MG63 (cell line): Measurements from ENCODE around the gene ACBD5. TPM values are rescaled to one million over a fixed set of nuclear protein-coding genes. Genes with fewer than 3 reads are reported as not detected.
"Not testable (repeated sequence)": the region's sequence is repeated elsewhere in the genome, so short reads cannot be mapped to it uniquely, and the experiment has no call there.

ENCODE experiments used
- DNase-seq: peaks from one replicate; pipeline ENCODE4 v3.0.0-alpha.2; 2020
- H3K27me3 ChIP-seq: fragments of 250-450 bp; sonication (Bioruptor Pico); 2 replicates; pipeline ENCODE4 v1.5.1; 2020; ENCODE audit warnings: mild to moderate bottlenecking, moderate library complexity
- H3K36me3 ChIP-seq: fragments of 250-450 bp; sonication (Bioruptor Pico); 2 replicates; pipeline ENCODE4 v1.5.1; 2020; ENCODE audit warnings: mild to moderate bottlenecking, moderate library complexity
- H3K4me3 ChIP-seq: fragments of 250-450 bp; sonication (Bioruptor Pico); 2 replicates; pipeline ENCODE4 v1.5.1; 2020; ENCODE audit warnings: mild to moderate bottlenecking, moderate library complexity
- H3K9me3 ChIP-seq: fragments of 250-450 bp; sonication (Bioruptor Pico); 2 replicates; pipeline ENCODE4 v1.5.1; 2020; ENCODE audit warnings: mild to moderate bottlenecking, moderate library complexity
- total RNA-seq: library from RNA; depleted of rRNA; stranded (reverse); fragments of >200 nt; shearing (Covaris generic); gene quantifications from 2 replicates; pipeline ENCODE4 v1.2.3, GENCODE V29; 2014; ENCODE audit warnings: low replicate concordance; rRNA removed

The ACBD5 gene
- total RNA-seq, 1 experiment from 2014 or later, result 12.8 TPM

DNA sequence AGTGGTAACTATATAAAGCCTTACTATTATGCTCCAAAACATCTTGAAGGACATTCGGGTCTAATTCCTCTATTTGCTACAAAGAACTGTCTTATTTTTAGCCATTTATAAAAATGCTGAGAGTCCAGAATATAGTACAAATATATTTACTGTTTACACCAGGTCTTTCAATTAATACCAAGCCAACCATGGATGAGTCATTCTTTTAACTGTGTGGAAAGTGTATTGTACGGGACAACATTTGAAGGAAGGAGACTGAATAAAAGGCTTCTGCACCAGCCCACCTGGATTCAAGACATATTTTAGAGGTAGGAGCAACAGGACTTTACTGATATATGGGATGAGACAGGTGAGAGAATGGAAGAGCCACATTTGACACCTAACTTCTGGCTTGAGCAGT is 50.1 kb downstream of the ACBD5 start:
- peaks cover 14% of the 10 kb centered on the region for H3K36me3 ChIP-seq
- no peak overlapping the region for H3K4me3 ChIP-seq
- no peaks in the 10 kb centered on the region for H3K27me3 ChIP-seq
- DNase-seq, result no peak
- no peaks in the 10 kb centered on the region for H3K9me3 ChIP-seq

DNA sequence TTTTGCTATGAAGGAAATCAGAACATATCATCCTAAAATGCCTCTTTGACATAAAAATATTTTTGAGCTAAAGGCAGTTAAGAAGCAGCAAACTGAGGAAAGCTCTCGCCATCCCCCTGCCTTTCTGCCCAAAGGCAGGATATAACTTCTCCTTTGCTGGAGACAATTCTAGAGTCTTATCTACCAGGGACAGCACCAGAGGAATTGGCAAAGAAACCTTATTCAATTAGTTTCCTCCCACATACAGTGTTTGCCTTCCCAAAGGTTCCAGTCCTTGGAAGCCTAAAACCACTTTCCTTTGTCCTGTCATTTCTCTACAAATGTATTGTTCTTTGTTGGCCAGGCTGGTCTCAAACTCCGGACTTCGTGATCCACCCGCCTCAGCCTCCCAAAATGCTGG is 51.7 kb downstream of the ACBD5 start:
- no peaks in the 10 kb centered on the region for H3K9me3 ChIP-seq
- H3K27me3 ChIP-seq, result no peaks in the 10 kb centered on the region
- H3K4me3 ChIP-seq, result no peak overlapping the region
- peaks cover 20% of the 10 kb centered on the region for H3K36me3 ChIP-seq
- DNase-seq, result no peak

DNA sequence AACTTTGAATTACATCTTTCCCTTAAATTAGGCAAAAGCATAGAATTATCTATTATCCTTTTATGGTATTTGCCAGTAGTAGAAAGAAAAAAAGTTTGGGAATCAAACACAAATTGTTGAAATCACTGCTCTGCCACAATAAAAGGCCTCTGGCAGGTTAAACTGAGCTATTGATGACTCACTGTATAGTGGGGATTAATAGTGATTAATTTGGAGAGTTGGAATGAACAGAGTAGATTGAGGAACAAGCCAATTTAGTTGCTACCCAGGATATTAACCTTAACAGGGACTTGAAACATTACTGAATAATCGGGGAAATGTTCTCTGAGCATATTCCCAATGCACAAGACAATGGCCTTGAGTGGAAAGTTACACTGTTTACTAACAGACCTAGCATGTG is 52.3 kb downstream of the ACBD5 start:
- H3K9me3 ChIP-seq, result no peaks in the 10 kb centered on the region
- DNase-seq, result no peak
- H3K4me3 ChIP-seq, result no peak overlapping the region
- H3K36me3 ChIP-seq, result peaks cover 23% of the 10 kb centered on the region
- H3K27me3 ChIP-seq, result no peaks in the 10 kb centered on the region

DNA sequence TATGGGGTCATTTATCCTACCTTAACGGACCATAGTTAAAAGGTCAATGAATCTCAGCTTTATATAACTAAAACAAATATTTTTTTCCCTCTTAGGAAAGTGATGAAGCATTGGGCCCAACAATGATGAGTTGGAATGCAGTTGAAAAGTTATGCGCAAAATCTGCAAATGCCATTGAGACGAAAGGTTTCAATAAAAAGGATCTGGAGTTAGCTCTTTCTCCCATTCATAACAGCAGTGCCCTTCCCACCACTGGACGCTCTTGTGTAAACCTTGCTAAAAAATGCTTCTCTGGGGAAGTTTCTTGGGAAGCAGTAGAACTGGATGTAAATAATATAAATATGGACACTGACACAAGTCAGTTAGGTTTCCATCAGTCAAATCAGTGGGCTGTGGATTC is 70.7 kb downstream of the ACBD5 start:
- H3K9me3 ChIP-seq, result no peaks in the 10 kb centered on the region
- H3K36me3 ChIP-seq, result peaks cover 69% of the 10 kb centered on the region
- H3K4me3 ChIP-seq, result no peak overlapping the region
- DNase-seq, result no peak
- no peaks in the 10 kb centered on the region for H3K27me3 ChIP-seq

DNA sequence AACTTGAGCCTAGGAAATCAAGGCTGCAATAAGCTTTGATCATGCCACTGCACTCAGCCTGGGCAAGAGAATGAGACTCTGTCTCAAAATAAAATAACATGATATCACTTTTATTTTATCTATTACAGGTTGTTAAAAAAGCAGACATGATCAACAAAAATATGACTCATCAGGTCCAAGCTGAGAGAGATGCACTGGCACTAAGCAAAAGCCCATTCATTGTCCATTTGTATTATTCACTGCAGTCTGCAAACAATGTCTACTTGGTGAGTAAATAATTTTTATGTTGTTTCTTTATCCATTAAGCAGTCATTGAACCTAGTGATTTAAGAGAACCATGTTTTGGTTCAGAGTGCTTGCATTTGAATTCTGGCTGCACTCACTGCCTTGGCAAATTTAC is 82.2 kb downstream of the ACBD5 start:
- H3K36me3 ChIP-seq, result peaks cover 50% of the 10 kb centered on the region
- DNase-seq, result no peak
- no peaks in the 10 kb centered on the region for H3K27me3 ChIP-seq
- H3K4me3 ChIP-seq, result no peak overlapping the region
- H3K9me3 ChIP-seq, result no peaks in the 10 kb centered on the region

DNA sequence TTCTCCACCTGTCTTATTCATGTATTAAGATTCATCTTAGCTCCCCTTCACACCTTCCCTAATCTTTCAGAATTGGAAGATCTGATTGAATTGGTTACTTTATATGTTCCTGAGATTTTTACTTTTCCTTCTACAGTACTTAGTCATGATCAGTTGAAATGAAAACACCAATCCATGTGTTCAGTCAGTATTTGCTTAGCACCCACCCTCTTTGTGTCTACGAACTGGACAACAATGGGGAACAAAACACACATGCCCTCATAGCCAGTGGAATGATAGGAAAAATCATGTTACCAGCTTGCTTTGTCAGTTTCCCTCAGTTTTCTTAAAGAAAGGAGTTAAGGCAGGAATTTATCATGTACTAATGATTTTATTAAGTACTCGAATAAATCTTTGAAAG is 83.4 kb downstream of the ACBD5 start:
- Histone ChIP-seq H3K4me3 (peak overlapping the region; percentile 93), H3K27me3 (no peaks in the 10 kb centered on the region), H3K9me3 (no peaks in the 10 kb centered on the region), H3K36me3 (peaks cover 49% of the 10 kb centered on the region)
- no peak for DNase-seq

DNA sequence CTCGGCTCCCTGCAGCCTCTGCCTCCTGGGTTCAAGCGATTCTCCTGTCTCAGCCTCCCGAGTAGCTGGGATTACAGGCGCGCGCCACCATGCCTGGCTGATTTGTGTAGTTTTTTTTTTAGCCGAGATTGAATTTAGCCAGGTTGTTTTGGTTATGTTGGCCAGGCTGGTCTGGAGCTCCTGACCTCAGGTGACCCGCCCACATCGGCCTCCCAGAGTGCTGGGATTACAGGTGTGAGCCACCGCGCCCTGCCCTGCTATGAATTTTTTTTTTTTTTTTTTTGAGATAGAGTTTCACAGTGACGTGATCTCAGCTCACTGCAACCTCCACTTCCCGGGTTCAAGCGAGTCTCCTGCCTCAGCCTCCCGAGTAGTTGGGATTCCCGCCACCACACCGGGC is 84.0 kb downstream of the ACBD5 start:
- H3K9me3 ChIP-seq, DNase-seq, H3K27me3 ChIP-seq: not testable (repeated sequence)
- Histone ChIP-seq H3K4me3 (peak overlapping the region; percentile 93), H3K36me3 (peaks cover 45% of the 10 kb centered on the region)

DNA sequence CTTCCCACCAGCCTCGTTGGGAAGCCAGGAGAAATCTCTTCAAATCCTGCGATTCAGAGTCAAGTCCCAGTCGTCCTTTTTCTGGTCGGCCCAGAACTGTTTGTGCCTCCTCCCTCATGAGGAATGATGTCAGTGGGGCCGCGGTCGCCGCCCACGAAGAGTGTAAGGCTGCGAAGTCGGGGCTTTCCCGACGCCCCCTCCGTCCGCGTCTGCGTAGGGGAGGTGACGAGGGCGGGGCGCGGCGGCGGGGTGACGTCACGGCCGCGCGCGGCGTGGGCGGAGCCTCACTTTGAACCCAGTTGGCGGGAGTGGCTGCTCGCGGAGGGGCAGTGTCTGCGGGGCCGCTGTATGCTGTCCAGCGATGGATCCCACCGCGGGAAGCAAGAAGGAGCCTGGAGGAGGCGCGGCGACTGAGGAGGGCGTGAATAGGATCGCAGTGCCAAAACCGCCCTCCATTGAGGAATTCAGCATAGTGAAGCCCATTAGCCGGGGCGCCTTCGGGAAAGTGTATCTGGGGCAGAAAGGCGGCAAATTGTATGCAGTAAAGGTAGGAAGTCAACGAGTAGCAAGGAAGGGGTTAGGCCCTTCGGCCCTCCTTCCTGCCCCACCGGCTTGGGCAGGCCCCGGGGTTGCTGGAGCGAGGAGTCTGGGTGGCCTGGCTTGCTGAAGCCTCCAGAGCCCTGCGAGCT is 85.4 kb downstream of the ACBD5 start, which contains the start of gene MASTL:
Gene MASTL (plus strand): TSS at position 287 of the 689 bp plus-strand sequence. CDS start 75 bp downstream, at position 362.
- DNase-seq, result peak; percentile 92
- H3K27me3 ChIP-seq, result no peaks in the 10 kb centered on the region

DNA sequence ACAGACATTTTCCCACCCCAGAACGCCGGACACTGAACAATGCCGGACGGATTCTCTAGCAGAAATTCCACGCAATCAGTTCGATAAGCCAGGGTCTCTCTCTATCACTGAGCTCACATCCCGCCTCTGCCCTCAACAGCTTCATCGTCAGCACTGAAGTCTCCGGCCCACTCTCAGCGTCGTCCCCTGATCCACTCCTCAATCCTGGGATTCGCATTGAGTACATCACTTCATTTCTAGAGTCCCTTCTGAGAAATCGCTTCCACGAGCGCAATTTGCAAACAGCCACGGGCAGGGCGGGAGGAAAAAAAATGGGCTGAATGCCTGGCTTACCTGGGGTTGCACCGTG is 86.8 kb downstream of the ACBD5 start:
- Histone ChIP-seq H3K36me3 (peaks cover 37% of the 10 kb centered on the region), H3K4me3 (peak overlapping the region; percentile 93), H3K27me3 (no peaks in the 10 kb centered on the region), H3K9me3 (no peaks in the 10 kb centered on the region)
- no peak for DNase-seq

More for the DNA sequence above, 85.4 kb downstream of the ACBD5 start, which contains the start of gene MASTL:
- Histone ChIP-seq H3K36me3 (peaks cover 41% of the 10 kb centered on the region), H3K9me3 (no peaks in the 10 kb centered on the region), H3K4me3 (peak within 1 kb of the TSS; percentile 93)

DNA sequence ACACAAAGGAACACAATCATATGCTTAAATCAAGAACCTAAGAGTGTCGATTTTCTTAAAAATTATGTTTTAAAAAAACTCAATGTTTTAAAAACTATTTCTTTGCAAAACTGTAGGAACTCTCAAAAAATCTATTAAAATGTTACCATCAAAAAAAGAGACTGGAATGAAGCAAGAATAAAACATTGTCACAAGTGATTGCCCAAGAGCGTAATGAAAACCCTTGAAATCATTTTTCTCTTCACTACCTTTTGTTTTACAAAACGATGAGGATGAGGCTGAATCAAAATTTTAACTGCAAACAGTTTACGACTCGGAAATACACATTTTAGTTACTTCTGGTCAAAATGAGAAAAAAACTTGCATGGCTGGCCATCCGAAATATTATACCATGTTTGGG is 87.3 kb downstream of the ACBD5 start:
- Histone ChIP-seq H3K27me3 (no peaks in the 10 kb centered on the region), H3K36me3 (peaks cover 38% of the 10 kb centered on the region), H3K9me3 (no peaks in the 10 kb centered on the region), H3K4me3 (peak overlapping the region; percentile 93)
- DNase-seq, result no peak

DNA sequence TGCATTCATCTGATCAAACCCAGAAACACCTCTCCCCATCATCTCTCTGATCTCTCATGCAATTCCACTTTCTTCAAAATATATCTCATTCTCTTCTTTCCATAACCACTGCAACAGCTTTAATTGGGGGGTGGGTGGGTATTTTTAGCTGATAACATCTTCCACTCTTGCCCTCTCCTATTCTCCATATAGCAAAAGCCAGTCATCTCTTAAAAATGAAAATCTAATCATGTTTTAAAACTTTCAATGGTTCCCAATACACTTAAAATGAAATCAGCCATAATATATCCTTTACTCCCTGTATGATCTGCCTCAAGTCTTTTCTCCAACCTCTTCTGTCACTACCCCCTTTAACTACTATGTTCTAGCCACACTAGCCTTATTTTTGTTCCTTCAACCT is 87.9 kb downstream of the ACBD5 start:
- Histone ChIP-seq H3K4me3 (peak overlapping the region; percentile 93), H3K27me3 (no peaks in the 10 kb centered on the region), H3K9me3 (no peaks in the 10 kb centered on the region), H3K36me3 (peaks cover 40% of the 10 kb centered on the region)
- no peak for DNase-seq

DNA sequence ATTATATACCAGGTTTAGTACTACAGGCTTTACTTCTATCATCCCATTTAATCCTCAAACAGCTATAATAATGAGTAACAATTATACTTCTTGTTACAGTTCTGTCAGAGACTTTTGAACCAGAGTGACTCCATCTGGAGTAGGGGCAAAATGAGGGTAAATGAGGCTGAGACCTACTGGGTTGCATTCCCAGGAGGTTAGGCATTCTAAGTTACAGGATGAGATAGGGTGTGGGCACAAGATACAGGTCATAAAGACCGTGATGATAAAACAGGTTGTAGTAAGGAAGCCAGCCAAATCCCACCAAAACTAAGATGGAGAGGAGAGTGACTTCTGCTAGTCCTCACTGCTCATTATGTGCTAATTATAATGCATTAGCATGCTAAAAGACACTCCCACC is 90.3 kb downstream of the ACBD5 start:
- Histone ChIP-seq H3K36me3 (peaks cover 58% of the 10 kb centered on the region), H3K4me3 (no peak overlapping the region), H3K27me3 (no peaks in the 10 kb centered on the region), H3K9me3 (no peaks in the 10 kb centered on the region)
- no peak for DNase-seq

DNA sequence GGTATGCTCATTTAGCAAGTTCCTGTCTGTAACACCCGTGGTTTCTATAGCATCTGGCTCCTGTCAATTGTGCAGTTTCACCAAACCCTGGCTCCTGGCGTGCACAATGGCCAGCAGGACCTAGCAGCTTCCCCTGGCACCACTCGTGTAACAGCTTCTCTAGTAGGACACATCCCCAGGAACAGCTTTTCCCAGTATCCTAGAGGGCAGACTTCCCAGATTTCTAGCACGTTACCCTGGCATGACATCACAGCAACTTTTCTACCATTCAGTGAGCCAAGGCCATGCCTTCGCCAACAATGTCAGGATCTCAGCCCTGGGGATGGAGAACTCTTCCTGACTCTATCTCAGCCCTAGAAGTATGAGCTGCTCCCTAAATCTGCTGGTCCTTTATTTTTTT is 92.9 kb downstream of the ACBD5 start:
- Histone ChIP-seq H3K36me3 (peaks cover 79% of the 10 kb centered on the region), H3K9me3 (no peaks in the 10 kb centered on the region), H3K4me3 (no peak overlapping the region), H3K27me3 (no peaks in the 10 kb centered on the region)
- DNase-seq, result no peak

DNA sequence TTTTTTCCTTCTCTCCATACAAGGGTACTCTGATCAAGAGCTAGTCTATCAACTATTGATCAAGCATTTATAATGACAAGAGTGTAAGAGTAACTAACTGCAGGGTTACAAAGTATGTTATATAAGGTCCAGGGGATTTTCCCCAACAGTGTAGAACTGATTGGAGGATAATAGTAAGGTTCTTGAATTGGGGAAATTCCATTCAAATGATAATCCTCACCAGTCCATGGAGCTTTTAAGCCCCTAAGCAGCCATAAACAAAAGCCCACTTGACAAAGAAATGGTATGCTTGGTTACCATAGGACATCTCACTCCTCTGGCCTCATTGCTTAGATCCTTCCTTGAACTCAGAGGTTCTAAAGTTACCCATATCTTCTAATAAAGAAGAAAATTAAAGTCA is 94.7 kb downstream of the ACBD5 start:
- Histone ChIP-seq H3K9me3 (no peaks in the 10 kb centered on the region), H3K27me3 (no peaks in the 10 kb centered on the region), H3K4me3 (no peak overlapping the region), H3K36me3 (peaks cover 84% of the 10 kb centered on the region)
- DNase-seq, result no peak

Other genes with a start within 250 kb of the ACBD5 start
- gene ANKRD26, start 140.3 kb downstream of the ACBD5 start, total RNA-seq, result 4.3 and 4.5 TPM in 2 replicates
- 92.1 and 123 TPM in 2 replicates for gene YME1L1, start 86.4 kb downstream of the ACBD5 start, total RNA-seq
- gene MASTL, start 85.4 kb downstream of the ACBD5 start, total RNA-seq, result 13.2 and 21.2 TPM in 2 replicates